HG03095 (cell line): ENCODE measurements around the gene CTSV.
"Not testable (repeated sequence)": the region's sequence is repeated elsewhere in the genome, so short reads cannot be mapped to it uniquely, and the experiment has no call there.

Source experiments
- ATAC-seq: cut with Tn5 transposase; IDR thresholded peaks from one replicate; pipeline ENCODE4 v1.9.1; 2021; ENCODE audit warnings: moderate library complexity; ENCODE audit not compliant: unreplicated experiment

Gene CTSV

DNA sequence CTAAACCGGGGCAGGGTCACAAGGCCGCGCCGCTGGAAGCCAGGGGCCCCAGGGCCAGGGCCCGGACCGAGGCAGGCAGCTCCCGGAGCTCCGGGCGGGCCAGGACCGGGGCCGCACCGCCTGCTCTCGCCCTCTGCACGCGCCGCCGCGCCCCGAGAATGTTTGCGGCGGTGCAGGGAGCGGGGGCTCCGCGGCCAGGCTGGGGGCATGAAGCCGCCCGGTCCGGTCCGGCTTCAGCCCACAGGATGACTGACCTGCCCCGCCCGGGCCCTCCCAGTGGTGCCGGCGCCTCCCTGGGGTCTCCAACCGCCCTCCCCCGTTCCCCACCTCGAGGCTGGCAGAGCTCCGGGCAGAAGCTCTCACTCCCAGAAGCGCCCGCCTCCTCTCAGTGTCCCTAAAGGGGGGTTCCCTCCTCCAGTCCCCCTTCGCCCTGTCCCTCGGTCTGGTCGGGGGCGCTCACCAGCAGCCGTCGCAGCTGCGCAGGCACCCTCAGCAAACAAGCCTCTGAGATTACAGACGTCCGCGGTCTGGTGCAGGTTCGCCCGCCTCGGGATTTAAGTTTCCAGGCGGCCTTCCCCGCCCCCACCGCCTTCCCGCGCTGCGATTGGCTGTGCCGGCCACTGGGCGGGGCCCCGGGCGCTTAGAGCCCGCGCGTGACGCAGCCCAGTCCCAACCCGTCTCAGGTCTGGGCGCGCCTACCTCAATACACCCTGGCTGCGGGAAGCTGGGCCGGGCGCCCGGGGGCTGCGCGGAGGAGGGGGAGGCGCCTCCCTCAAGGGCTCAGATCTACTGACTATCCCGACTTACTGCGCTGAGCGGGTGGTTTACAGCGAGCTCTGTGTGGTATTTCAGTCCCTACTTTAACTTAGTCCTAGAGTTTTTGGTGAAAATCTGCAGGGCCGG, at the start of gene CTSV:
CTSV (minus strand) TSS at position 532 of the 903 bp plus-strand sequence. CDS start 1,099 bp downstream, outside the sequence.
- ATAC-seq, result peak; percentile 99

DNA sequence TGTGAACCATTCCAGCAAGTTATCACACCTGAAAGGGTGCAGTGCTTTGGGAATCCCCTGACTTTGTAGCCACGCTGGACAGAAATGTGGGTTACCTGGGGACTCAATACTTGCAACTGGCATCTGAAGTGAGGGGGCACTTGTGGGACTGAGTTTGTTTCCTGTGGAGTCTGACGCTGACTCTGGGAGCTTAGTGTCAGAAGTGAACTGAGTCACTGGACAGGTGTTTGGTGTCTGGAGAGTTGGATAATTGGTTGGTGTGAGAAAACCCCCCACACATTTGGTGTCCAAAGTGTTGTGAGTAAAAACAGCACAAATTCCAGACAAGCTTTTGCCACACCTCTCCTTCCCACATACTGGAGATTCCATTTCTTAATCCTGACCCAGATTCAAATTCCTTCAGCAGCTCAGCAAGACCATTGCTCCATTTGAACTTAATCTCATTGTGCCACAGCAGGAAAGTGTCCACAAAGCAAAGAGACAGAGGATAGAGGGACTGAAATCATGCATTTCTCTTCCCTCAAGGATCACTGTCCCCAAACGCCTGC, 48.8 kb upstream of the CTSV start:
- ATAC-seq, result not testable (repeated sequence)

DNA sequence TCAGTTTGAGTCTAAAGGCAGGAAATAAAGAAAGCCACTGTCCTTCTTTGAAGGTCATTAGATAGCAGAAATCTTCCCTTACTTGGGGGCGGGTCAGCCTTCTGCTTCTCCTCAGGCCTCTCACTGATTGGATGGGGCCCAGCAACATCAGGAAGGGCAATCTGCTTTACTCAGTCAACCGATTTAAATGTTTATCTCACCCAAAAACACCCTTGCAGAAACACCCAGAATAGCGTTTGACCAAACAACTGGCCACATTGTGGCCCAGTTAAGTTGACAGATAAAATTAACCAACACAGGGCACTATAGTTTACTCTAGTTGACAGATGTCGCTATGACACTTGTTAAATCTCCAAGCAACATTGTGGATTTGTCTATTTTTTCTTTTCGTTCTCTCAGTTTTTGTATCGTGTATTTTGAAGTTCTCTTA, 45.6 kb upstream of the CTSV start:
- not testable (repeated sequence) for ATAC-seq

DNA sequence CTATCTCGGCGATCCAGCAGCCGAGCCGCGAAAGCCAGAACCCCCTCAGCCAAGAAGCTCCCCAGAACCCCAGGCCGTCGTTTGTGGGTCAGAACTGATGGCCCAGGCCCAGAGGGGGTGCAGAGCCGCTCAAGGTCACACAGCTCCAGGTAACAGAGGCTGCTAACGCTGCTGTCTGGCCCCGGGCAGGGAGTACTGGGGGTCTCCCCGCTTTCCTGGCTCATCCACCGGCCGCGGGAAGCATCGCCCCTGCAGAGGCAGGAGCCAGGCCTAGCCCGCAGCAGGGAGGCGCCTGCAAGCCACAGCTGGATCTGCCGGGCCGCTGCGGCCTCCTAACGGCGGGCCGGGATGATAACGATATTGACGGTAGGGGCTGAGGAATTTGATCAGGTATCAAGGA, 39.4 kb upstream of the CTSV start:
- no peak for ATAC-seq

DNA sequence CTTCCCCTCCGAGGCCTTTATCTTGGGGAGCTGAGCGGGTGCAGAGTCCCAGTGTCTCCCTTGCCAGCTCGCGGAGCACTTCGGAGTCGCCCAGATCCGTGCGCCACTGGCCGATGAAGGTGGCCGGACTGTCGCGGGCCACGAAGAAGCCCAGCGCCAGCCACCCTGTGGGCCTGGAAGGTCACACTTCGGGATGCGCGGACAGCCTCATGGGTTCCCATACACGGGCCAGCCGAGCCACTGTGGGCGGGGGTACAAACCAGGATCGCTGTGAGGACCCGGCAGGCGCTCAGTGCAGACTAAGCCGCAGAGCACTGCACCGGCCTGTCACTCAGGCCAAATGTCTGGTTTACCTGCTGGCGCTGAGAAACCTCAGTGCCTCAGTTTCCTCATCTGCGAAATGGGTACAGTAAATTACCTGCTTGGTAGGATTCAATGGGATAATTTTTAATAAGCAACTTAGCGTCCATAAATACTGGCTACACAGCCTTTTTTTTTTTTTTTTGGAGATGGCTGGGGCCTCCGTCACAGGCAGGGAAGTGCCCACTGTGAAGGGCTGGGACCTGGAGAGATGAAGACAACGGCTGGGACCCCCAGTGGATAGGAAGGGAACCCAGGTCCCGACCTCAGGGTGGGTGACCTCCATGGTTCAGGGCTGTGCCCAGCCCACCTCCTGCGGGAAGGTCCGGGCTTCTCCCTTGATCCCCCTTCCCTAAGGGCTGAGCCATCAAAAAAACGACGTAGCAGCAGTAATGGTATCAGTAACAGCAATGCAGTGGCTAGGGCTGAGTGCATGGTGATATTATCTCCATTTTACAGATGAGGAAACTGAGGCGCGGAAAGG, 38.7 kb upstream of the CTSV start:
- no peak for ATAC-seq

DNA sequence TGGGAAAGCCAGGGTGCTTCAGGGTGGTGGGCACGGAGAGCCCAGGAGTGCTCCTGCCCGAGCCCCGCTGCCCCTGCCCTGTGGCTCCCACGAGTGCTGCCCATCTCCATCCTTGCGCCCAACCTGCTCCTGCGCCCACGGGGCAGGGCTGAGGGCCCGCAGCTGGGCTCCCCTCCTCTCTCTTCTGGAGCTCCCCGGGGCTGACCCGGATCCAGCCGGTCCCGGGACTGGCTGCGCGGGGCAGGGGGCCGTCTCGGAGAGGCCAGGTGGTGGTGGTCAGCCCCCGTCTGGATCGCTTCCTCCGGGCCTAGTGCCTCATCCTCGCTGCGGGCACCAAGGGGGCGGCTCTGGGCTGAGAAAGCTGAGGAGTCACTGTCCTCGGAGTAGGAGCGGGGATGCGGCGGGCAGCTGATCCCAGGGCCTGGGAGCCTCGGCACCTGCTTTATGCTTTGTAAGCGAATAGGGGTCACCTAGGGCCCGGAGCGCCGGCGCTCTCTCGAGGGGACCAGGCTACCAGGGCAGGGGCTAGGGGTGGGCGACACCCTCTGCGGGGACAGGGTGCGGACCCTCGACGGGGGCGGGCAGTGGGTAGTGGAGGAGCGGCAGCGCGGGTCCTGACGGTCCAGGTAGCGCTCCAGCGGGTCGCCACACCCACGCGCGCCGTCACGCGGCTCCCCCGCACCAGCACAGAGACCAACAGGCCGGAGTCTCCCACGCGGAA, 37.9 kb upstream of the CTSV start:
- ATAC-seq, result not testable (repeated sequence)

DNA sequence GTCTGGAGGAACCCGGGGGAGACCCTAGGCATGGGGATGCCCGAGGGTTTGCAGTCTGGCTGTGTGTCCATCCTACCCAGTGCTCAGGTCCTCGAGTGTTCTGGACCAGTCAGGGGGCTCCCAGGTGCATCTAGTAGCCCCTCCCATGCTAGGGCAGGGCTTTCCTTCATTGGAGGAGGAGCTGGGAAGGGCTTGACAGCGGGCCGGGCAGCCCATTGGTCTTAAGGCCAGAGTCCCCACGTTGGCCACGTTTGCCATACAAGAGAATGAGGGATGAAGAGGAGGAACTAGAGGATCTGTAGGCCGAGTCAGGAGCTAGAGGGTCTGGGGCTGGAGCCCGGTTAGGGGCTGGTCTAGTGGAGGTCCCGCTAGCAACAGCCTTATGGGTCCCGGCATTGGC, 37.3 kb upstream of the CTSV start:
- no peak for ATAC-seq

DNA sequence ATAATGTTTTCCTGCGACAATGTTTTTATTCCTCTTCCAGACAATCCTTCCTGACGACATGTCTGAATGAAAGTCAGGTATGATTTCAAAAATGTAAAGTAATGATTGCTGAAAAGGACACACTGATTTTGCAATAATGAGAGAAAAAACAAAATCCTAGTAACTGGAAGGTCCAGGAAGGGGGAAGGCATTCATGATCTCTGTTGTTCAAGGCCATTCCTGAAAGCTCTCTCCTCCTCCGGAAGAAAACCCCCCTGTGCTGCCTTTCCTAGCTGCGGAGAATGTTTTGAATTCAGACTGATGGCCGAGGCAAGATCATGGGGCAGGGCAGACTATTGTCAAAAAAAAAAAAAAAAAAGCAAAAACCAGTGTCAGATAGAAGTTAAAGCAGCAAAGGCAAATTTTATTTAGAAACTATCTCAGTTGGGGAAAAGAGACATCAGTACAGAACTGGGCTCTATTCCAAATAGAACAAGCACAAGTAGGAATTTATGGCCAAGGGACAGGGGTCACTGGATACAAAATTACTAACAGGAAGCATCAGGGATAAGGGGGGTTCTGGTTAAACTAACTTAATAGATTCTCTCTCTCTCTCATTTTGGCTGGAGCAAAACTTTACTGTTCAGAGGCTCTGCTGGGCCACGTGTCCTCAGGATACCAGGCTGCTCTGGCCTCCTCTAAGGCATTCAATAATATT, 36.5 kb upstream of the CTSV start:
- no peak for ATAC-seq

DNA sequence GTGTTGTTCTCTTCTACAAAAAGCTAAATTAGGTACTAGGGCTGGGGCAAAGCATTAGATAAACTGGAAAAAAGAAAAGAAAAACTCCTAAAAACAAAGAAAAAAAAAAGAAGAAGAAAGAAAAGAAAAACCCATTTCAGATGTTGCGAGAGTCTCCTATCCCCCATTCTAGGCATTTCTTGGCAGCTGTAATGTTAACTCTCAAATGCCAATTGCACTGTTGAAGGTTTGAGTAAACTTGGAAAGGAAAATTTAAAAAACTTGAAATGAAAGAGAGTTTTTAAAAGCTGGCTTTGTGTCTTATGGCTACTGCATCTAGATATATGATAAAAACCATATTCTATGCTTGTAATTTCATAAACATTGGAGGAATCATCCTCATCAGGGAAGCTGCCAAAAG, 34.6 kb upstream of the CTSV start:
- ATAC-seq, result no peak

DNA sequence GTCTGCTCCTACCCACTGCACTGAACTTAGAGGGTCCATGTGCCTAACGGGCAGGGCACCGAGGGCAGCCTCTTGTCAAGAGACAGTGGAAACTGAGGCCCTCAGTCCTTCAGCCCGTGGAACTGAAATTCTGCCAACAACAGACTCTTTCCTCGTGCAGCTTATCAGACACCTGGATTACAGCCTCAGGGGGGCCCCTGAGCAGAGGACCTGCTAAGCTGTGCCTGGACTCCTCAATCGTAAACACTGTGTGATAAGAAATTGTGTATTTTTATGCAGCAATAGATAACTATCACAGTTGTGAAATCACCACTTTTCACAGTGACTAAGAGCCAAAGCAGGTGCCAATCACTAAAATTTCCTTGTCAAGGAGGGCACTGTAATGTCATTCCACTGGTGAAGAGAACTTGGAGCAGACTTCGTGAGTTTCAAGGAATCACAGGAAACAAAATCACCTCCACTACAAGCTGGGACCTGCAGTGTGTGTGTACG, 33.4 kb upstream of the CTSV start:
- no peak for ATAC-seq

DNA sequence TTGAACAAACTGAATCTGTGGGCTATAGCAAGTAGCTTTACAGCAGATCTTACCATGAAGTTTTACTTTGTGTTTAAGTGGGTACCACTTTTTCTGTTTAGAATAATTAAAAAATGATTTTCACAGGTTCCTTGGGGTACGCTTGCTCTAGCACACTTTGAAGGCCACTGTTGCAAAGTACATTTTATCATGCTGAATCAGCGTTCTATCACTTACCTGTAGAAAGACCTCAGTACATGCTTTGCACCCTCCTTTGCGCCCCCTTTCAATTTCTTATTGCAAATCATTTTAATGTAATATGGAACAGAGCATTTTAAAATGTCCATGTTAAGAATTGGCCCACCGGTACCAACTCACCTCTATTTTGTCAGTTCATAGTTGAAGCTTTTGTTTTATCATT, 31.4 kb upstream of the CTSV start:
- not testable (repeated sequence) for ATAC-seq

DNA sequence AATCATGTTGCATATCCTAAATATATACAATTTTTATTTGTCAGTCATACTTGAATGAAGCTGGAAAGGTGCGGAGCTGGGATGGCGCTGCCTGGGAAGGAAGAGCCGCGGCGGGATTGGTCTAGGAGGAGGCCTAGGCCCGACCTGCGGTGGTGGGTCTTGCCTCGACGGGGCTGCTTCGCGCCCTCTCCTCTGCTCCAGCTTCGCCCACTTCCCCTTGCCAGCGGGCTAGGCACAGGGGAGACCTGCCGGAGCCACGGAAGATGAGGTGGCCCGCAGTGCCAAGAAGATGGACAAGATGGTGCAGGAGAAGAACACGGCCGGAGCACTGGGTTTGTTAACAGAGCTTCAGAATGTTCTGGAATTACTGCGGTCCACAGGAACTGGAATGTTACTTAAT, 28.5 kb upstream of the CTSV start:
- no peak for ATAC-seq

DNA sequence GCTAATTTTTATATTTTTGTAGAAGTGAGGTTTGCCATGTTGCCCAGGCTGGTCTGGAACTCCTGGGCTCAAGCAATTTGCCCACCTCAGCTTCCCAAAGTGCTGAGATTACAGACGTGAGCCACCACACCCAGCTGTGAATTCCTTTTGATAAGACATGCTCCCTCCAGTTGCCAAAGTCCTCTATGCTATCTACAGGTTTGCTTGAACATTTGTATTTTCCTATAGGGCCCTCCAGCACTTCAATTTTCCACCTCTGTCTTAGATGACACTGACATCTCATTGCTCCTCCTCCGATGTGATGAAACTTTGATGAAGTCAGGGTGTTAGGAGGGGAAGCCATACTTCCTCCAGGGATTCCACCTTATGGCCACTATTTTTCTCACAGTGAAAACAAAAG, 25.2 kb upstream of the CTSV start:
- no peak for ATAC-seq

DNA sequence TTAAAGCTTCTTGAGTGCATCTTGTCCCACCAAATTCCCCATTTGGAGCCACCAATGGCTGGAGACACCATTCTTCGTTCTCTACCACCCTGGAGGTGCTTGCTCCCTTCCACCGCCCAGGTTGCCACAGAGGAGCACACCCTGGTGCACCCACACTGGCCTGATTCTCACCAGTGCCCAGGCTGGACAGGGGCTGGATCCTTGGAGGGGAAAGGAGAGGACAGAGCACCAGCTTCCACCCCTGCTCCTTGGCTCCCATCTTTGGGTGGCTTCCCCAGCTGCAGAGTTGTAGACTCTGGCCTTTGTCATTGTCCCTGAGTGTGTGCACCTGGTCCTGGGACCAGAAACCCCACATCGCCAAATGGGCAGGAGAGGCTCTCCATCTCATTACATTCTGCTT, 21.9 kb upstream of the CTSV start:
- ATAC-seq, result no peak

DNA sequence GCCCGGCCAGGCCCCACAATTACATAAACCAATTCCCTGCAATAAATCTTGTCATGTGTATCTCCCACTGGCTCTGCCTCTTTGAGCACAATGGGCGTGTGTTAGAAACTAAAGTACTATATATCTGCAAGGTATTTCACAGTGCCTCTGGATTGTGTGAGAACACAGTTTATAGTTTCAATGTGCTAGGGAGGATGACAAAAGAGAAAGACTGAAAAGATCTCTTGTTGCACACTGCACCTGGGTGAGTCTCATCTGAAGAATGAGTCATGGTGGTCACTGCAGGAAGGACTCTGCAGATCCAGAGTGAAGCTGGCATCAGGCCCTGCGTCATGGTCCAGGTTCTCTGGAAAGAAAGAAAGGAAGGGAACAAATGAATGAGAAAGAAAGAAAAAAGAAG, 20.7 kb upstream of the CTSV start:
- no peak for ATAC-seq

DNA sequence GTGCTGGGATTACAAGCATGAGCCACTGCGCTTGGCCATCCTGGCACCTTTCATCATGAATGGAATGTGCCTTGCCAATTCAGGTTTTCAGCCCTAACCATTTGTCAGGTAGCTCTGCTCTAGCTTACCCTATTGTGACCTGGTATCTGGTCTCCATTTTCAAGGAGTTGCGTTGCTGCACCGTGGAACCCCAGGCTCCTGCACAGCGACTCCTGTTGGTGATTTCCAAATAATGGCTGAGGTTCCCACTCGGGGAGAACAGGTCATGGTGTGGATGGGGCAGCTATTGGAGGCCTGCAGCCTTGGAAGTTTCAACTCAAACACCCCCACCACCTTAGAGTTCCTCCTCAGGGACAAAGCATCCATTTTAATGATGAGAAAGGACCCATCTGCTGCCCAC, 18.7 kb upstream of the CTSV start:
- no peak for ATAC-seq

DNA sequence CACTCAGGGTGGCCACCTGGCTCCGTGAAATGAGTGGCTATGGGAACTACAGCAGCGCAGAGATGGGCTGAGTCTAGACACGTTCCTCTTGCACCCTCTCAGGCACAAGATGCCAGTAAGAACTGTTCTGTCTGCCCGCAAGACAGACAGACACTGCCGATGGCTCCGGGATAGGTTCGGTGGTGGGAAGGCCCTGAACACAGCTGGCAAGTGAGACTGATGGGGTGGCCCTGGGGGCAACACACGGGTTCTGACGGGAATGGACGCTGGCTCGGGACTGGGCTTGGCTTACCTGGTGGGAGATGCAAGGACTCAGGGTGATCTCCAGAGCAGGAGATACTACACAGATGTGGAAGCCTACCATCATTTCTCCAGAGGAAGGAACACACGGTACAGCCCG, 16.9 kb upstream of the CTSV start:
- ATAC-seq, result not testable (repeated sequence)

DNA sequence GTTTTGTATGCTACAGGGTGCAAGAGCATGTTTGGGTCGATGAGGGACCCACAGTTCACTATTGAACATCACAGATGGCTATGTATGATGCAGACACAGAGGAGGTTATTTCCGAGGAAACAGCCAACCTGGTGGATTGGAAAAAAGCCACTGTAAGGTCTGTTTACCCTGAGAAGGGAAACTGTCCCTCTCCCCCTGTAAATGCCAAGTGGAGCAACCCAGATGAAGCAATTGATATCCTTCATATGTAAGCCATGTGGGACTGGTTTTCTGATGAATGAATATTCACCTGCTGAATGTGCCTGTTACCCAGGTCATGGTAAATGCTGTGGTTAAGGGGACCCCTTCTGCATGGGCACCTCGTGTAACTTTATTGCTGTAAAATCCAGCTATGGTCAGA, 14.8 kb upstream of the CTSV start:
- ATAC-seq, result no peak

DNA sequence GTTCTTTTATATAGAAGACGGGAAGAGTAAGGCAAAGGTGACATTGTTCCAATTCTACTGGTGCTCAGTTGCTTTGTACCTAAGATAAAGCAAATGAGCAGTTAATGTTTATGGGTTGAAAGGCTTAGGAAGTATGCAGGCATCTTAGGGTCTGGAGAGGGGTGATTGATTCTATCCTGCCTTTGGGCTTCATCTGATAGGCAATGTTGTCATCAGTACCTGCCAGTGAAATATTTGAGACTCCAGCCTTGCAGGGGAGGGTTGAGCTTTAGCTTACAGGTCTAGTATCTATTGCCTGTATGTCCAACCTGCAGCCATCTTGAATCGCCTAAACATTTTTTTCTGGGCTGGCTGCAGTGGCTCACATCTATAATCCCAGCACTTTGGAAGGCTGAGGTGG, 13.8 kb upstream of the CTSV start:
- ATAC-seq, result no peak

DNA sequence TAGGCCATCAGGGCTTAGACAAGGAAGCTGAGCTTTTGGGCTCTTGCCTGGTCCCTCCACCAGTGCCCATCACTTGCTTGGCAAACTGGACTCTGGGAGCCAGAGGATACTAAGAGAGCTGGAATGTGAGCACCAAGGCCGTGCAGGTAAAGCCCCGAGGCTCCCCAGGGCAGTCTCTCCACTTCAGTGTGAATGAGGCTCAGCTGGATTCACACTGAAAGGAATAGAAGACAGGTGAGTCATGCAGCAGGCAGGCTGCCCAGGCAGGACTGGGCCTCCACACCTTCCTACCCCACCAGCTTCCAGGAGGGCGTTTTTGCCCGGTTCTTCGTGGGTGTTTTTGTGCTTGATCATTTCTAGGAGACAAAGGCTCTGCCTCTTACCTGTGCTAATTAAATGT, 7.3 kb upstream of the CTSV start:
- ATAC-seq, result no peak
